GM19468 (cell line): ENCODE measurements around the gene NLK.
"Not testable (repeated sequence)": the region's sequence is repeated elsewhere in the genome, so short reads cannot be mapped to it uniquely, and the experiment has no call there.

Experiments
- ATAC-seq: cut with Tn5 transposase; IDR thresholded peaks from one replicate; pipeline ENCODE4 v1.9.1; 2021; ENCODE audit warnings: mild to moderate bottlenecking, moderate library complexity, moderate number of reproducible peaks; ENCODE audit not compliant: unreplicated experiment; ENCODE audit errors: extremely low read depth

Gene NLK

DNA sequence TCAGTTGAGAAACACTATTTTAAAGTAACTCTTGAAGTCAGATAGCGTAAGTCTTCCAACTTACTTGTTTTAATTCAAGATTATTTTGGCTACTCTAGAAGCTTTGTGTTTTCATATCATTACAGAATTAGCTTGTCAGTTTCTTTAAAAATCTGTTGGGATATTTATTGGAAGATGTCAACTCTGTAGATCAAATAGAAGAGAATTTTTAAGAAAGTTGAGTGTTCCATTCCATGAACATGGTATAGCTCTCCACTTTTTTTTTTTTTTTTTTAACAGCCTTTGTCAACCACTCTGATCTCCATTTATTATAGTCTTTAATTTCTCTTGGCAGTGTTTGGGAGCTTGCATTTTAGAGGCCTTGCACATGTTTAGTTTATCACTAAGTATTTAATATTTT, 28.7 kb downstream of the NLK start:
- no peak for ATAC-seq

DNA sequence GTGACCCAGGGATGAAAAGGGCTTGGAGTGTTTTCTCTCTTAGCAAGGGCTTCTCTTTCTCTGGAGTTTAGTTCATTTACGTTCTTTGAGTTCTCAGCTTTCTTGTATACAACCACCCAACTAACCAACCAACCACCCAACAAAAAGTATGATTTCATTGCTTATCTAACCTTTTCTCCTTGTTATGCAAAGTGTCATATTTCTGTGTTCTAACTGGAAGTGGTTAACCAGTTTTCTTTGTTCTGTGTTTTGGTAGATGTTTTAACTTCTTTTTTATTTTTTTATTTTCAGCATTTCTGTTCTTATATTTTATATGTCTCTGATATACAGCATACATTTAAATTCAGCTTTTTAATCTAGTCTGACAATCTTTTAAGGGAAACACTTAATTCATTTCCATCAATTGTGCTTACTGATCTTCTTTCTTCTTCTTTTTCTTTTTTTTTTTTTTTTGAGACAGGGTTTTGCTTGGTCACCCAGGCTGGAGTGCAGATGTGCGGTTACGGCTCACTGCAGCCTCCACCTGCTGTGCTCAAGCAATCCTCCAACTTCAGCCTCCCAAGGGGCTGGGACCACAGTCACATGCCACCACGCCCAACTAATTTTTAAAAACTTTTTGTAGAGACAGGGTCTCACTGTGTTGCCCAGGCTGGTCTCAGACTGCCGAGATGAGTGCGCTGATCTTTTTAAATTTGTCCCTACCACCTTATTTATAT, 29.6 kb downstream of the NLK start:
- ATAC-seq: no peak

DNA sequence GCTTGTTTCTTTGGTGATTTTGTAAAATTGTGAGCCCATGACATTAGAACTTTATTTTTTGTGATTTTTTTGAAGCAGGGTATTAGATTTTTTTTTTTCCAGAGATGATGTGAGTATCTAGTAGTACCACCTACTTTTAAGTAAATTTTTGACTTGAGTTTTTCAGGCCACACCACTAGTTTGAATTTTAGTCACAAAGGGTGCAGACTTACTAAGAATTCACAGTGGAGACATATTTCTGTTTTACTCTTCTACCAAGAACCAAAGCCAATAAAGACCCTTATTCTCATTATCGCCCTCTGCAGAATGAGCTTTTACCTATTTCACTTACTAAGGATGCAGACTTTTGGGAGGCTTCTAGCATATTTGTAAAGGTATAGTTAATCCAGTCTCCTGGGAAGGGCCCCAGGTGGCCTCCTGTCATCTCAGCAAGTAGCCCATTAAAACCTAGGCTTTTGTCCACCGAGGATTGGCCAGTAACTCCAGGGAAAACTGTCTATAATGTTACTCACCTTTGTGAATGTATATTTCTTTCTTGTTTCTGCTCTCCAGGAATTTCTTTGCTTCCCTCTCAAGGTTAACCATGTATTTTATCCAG, 30.6 kb downstream of the NLK start:
- no peak for ATAC-seq

DNA sequence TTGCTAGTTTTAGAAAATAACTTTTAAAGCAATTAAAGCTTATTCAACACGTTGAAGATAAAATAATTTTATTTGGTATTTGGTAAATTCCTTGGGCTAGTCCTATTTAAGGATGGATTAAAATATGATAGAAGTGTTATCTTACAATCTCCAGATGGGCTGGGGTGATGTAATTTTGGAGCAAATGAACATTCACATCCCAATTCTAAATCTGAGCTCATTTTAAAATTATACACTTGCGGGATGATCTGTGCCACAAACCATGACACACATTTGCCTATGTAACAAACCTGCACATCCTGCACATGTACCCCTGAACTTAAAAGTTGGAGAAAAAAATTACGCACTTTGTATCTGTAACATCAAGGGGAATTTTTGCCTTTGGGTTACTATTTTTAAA, 31.5 kb downstream of the NLK start:
- ATAC-seq: no peak

DNA sequence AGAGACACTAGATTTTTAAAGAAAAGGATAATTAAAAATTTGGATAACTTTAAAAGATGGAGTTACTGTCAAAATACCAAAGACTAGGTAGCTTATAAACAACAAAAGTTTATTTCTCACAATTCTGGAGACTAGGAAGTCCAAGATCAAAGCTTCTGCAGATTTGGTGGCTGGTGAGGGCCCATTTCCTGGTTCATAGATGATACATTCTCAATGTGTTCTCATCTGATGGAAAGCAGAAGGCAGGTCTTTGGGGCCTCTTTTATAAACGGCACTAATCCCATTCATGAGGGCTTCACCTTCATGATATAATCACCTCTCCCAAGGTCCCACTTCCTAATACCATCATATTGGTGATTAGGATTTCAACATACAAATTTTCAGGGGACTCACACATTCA, 33.7 kb downstream of the NLK start:
- ATAC-seq: no peak

DNA sequence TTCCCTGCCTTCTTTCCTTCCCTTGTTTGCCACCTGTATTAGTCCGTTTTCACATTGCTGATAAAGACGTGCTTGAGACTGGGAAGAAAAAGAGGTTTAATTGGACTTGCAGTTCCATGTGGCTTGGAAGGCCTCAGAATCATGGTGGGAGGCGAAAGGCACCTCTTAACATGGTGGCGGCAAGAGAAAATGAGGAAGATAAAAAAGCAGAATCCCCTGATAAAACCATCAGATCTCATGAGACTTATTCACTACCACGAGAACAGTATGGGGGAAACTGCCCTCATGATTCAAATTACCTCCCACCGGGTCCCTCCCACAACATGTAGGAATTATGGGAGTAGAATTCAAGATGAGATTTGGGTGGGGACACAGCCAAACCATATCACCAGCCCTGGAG, 34.7 kb downstream of the NLK start:
- not testable (repeated sequence) for ATAC-seq

DNA sequence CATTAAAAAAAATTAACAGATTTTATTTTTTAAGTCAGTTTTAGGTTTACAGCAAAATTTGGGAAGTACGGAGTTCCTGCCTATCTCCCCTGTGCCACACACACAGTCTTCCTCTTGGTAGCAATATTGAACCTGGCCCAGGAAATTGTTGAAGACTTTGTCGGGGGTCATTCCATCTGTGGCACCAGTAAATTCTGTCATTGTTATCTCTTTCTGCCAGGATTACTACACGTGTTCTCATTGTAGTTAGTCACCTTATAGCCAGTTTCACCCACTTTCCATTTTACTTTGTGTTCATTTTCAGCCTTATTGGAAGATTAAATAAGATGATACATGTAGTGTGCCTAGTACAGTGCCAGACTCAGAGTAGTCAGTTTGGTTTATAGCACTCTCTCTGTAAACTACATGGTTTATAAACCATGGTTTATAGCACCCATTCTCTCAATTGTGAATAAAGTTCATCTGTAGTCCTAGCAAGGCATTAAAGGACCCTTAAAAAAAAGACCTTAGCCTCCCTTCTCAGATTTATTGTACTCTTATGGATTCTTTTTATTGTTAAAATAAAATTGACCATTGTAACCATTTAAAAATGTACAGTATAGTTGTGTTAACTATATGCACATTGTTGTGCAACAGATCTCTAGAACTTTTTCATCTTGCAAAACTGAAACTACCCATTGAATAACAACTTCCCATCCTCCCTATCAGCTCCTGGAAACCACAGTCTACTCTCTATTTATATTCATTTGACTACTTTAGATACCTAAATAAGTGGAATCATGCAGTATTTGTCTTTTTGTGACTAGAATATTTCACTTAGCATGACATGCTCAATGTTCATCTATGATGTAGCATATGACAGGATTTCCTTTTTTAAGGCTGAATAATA, 36.1 kb downstream of the NLK start:
- ATAC-seq: no peak

DNA sequence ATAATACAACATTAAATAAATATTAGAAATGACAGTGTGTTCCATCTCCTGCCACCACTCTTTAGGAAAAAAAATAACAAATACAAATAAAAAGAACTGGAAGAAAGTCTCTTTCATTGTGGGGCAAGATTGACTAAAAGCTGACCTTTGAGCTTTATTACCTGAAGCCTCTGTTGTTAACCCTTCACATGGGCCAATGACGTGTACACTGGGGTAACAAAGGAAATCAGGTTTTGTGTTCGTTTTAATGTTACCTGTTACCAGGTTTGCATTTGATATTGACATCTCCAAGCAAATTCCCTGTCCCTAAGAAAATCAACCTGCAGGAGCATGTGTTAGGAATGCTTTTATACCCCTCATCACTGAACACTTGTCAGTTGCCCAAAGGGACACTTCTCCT, 39.0 kb downstream of the NLK start:
- ATAC-seq: no peak

DNA sequence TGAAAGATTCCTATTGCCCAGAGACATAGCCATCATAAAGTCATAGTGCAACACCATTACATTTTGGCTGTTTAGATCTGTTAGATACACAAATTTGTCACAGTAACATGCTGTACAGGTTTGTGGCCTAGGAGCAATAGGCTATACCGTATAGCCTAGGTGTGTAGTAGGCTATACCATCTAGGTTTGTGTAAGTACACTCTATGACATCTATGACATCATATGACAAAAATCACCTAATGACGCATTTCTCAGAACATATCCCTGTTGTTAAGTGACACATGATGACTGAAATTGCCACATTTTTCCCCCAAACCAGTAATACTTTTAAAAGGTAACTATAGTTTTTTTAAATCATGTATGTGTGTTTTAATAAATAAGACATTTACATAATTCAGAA, 43.3 kb downstream of the NLK start:
- ATAC-seq: no peak

DNA sequence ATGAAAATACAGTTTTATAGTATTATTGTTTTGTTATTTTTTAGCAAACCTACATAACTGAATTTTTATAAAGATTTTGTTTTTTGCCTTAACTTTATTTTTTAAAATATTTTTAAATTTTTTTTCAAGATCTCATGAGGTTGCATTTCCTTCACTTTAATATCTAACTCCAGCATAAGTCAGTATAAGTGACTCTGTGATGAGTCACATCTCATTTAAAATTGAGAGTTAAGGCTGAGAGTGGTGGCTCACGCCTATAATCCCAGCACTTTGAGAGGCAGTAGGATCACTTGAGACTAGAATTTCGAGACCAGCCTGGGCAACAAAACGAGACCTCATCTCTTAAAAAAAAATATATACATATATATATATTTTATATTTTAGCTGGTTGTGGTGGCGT, 44.0 kb downstream of the NLK start:
- no peak for ATAC-seq

DNA sequence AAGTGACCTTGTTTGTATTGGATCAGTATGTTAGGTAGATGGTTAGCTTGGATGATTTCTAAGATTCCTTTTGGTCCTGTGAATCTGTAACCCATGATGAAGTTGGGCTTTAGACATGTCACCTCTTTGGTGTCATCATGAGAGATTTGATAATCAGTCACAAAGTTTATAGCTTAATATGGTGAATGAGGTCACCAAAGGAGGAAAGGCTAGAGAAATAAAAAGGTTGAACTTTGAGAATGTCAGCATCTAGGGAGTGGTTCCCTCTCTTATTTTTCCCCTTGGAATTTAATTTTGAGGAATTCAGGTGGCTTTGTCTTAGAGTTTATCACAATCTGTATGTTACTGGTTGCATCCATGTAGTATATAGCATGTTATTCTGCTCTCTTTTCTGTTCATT, 45.3 kb downstream of the NLK start:
- ATAC-seq: no peak

DNA sequence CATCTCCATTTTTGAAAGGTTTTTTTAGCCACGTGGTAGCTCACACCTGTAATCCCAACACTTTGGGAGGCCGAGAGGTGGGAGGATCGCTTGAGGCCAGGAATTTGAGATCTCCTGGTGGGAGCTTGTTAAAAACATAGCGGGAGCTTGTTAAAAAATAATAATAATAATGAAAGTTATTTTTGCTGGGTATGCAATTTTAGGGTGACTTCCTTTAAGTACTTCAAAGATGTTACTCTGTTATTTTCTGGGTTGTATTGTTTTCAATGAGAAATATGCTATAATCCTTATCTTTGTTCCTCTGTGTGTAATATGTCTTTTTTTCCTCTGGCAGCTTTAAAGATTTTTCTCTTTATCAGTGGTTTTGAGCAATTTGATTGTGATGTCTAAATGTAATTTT, 48.1 kb downstream of the NLK start:
- ATAC-seq: no peak

DNA sequence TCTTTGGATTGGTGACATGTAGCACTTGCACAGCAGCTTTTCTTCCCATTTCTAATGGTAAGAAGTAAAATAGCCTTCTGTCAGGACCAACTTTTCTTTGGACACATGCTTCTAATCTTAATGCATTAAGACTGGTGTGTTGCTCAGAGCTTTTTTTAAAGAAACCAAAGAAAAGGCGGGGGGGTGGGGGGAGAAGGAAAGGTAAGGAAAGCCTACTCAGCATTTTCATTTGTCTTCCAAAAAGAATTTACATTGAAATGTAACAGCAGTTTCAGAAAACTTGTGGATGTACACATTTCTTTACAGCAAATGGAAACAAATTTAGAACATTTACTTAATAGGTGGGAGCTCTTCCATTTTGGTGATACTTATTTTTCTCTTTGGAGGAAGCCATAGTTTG, 49.6 kb downstream of the NLK start:
- ATAC-seq: no peak

DNA sequence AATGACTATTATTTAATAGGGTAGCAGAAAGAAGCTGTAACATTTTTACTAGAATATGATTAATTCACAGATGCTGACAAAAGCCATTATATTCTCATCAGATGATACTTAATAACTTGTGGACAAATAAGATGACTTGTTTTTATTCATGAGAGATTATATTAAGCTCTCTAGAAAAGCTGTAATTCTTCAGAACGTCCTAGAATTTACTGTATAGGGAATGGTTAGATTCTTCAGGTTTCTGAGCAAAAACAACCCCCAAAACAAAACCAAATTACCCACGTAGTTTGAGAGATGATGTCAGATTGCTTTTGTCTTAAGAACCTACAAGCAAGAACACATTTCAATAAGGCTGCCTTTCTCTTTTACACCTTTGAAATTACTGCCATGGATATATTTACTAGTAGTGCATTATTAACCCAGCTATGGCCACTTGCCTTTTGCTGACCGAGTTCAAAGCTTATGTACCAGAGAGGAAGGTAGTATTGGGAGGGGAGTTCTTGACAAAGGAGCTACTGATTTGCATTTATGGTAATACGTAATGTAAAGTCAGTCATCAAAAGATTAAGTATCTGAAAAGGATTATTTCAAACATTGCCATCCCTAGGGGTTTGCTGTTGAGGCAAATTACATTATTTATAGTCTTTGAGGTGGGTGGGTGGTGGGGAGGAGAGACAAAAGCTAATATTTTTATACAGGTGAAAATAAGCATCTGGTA, 51.7 kb downstream of the NLK start:
- no peak for ATAC-seq

DNA sequence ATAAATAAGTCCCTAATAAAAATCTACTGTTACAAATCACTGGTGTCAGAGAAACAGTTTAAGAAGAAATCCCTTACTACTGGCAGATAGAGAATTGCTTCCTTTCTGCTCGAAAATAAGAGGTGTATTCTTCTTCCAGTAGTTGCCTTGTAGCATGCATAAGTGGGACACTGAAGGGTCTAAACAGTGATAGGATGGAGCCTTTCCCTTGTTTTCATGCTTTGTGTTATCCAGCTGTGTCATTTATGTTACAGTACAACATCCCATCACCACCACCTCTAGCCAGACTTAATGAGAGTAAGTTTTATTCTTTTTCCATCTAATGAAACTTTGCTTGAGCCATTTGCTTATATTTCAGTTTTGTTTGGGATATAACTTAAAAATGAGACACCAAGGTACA, 54.3 kb downstream of the NLK start:
- no peak for ATAC-seq

DNA sequence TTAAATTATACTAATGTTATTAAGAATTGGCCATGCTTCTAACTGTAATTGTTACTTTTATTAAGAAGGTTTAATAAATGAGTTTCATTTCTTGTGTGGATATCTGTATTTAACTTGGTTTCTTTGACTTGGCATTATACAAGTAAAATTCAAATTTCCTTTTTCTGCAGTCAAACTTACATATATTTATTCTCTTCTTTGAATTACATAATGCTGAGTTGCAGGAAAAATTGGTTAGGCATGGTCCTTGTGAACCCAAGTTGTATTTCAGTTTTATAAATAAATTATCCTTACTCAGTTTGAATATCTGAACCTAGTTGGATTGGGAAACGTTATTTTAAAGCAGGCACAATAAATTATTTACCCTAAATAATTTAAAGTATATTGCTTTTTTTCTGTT, 54.8 kb downstream of the NLK start:
- ATAC-seq: no peak

DNA sequence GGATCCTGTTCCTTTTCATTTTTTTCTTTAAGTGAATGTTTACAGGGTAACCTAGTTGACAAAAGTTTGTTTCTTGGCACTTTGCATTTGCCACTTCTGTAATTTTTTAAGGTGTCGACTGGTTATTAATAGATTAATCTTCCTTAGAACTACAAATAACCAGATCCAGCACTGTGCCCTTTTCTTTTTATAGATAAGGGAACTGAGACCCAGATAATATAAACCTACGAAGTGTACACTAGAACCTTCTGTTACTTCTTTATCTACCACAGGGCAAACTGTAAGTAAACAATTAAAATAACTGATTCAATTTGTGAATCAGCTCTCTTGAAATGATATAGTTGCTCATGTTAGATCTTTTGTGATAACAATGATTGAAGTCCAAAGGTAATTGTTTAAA, 55.4 kb downstream of the NLK start:
- ATAC-seq: no peak

DNA sequence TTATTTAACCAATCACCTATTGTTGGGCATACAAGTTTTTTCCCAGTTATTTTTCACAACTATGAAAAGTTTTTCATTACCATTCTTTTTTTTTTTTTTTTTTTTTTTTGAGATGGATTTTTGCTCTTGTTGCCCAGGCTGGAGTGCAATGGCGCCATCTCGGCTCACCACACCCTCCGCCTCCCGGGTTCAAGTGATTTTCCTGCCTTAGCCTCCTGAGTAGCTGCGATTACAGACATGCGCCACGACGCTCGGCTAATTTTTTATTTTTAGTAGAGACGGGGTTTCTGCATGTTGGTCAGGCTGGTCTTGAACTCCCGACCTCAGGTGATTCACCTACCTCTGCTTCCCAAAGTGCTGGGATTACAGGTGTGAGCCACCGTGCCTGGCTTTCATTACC, 56.1 kb downstream of the NLK start:
- ATAC-seq: not testable (repeated sequence)

DNA sequence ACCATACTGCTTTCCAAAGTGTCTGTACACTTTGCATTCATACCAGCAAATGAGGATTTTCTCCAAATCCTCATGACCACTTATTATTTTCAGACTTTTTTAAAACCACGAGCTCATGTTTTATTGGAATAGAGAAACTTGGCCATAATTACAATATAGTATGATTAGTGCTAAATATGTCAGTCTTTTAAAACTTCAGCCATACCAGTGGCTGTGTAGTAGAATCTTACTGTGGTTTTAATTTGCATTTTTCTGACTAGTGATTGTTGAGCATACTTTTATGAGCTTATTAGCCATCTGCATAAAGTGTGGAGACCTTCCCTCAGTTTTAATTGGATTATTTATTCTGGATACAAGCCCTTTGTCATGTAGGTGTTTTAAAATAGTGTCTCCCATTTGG, 57.8 kb downstream of the NLK start:
- no peak for ATAC-seq

DNA sequence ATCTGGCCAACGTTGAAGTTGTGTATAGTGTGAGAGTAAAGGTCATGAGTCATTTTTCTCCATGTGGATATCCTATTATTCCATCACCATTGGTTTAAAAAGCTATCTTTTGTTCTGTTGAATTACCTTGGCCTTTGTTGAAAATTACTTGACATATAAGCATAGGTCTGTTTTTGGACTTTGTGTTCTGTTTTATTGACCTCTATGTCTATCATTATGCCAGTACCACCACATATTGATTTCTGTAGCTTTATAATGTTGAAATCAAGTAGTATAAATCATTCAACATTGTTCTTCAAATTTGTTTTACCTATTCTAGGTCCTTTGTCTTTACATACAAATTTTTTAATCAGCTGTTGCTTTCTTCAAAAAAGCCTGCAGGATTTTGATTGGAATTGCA, 58.5 kb downstream of the NLK start:
- ATAC-seq: no peak

DNA sequence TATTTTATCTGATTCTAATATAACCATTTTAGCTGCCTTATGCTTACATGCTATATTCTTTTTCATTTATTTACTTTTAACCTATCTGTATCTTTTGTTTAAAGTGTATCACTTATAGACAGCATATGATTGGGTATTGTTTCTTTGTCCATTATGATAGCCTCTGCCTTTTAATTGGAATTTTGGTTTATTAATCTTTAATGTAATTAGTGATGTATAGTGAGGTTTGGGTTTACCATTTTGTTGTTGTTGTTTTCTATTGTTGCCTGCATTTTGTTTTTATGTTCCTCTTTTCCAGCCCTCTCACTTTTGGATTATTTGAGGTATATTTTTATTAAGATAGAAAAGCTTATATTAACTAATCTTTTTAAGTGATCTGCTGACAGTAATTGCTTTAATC, 59.4 kb downstream of the NLK start:
- no peak for ATAC-seq
